Muscle of back (tissue), 13 donors: Measurements from ENCODE around the gene GMFB. TPM values are rescaled to one million over a fixed set of nuclear protein-coding genes. Genes with fewer than 3 reads are reported as not detected.

Source experiments
- DNase-seq, 3 donors: peaks; one replicate each; pipeline versions ENCODE4 v3.0.0 to v3.0.0-alpha.2; 2013
- long read RNA-seq, 9 donors: transcript quantifications; one replicate each; lab custom pipeline, GENCODE V29; 2026
- polyA plus RNA-seq, 10 donors: library from polyadenylated mRNA; unstranded; fragments of 120-200 nt; gene quantifications; one replicate each; pipeline ENCODE4 v1.2.1, GENCODE V29; 2013; ENCODE audit not compliant: insufficient read length in 10 of 10

The GMFB gene
- 10 to 100 TPM; 46.6 to 65.9 (median 60.5) TPM for polyA plus RNA-seq
- long read RNA-seq, donor 1, full-length matches to known transcripts: 3 of 8 reads
- long read RNA-seq, donor 1, partial matches to known transcripts: 0 of 8 reads
- long read RNA-seq, donor 1, other reads (novel, unspliced or antisense): 5 of 8 reads
- long read RNA-seq, donor 2, full-length matches to known transcripts: 7 of 12 reads
- long read RNA-seq, donor 2, partial matches to known transcripts: 0 of 12 reads
- long read RNA-seq, donor 2, other reads (novel, unspliced or antisense): 5 of 12 reads
- long read RNA-seq, donor 3: 0 reads
- long read RNA-seq, donor 4, full-length matches to known transcripts: 5 of 10 reads
- long read RNA-seq, donor 4, partial matches to known transcripts: 0 of 10 reads
- long read RNA-seq, donor 4, other reads (novel, unspliced or antisense): 5 of 10 reads
- long read RNA-seq, donor 5, full-length matches to known transcripts: 15 of 15 reads
- long read RNA-seq, donor 5, partial matches to known transcripts: 0 of 15 reads
- long read RNA-seq, donor 5, other reads (novel, unspliced or antisense): 0 of 15 reads
- long read RNA-seq, donor 6, full-length matches to known transcripts: 9 of 9 reads
- long read RNA-seq, donor 6, partial matches to known transcripts: 0 of 9 reads
- long read RNA-seq, donor 6, other reads (novel, unspliced or antisense): 0 of 9 reads
- long read RNA-seq, donor 7, full-length matches to known transcripts: 10 of 10 reads
- long read RNA-seq, donor 7, partial matches to known transcripts: 0 of 10 reads
- long read RNA-seq, donor 7, other reads (novel, unspliced or antisense): 0 of 10 reads
- long read RNA-seq, donor 8, full-length matches to known transcripts: 14 of 14 reads
- long read RNA-seq, donor 8, partial matches to known transcripts: 0 of 14 reads
- long read RNA-seq, donor 8, other reads (novel, unspliced or antisense): 0 of 14 reads
- long read RNA-seq, donor 9: 0 reads

DNA sequence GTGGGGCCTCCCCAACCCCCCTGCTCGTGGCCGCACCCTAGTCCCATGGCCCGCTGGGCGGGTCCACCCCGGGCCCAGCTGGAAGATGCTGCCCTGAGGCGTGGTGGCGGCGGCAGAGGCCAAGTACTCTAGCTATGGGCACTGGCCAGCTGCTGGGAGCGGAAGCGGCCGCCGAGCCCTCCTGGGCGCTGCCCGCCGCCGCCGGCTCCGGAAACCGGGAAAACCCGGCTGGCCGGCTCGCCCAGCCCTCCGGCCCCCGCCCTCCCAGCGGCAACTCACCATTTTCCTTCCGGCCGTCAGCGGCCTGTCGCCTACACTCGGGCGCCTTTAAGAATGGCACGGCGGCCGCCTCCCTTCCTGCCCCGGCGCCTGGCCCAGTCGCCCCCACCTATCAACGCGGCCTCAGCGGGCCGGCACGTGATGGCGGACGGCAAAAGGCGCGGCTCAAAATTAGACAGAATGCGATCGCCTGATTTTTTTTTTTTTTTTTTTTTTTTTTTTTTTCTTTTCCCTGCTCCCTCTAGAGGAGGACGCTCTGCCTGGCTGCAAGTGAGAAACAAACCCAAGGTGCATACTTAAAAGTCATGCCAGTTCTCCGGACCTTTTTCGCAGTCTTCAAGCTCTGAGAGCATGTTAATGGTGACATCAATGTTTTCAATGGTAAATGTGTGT, at the start of gene GMFB:
GMFB (minus strand) TSS at position 335 of the 672 bp plus-strand sequence; CDS start at position 282, 53 bp downstream.
- DNase-seq: peak; percentile 92 to 97 (median 94)

DNA sequence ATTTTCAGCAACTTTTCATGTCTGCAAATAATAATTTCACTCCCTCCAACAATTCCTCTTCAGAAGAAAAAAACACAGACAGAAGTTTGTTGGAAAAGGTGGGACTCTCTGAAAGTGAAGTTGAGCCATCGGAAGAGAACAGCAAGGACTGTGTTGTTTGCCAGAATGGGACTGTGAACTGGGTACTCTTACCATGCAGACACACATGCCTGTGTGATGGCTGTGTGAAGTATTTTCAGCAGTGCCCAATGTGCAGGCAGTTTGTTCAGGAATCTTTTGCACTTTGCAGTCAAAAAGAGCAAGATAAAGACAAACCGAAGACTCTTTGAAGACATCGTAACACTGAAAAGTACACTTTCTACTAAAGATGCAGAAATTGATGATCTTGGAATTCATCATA, 49.3 kb upstream of the GMFB start:
- no peak for DNase-seq

DNA sequence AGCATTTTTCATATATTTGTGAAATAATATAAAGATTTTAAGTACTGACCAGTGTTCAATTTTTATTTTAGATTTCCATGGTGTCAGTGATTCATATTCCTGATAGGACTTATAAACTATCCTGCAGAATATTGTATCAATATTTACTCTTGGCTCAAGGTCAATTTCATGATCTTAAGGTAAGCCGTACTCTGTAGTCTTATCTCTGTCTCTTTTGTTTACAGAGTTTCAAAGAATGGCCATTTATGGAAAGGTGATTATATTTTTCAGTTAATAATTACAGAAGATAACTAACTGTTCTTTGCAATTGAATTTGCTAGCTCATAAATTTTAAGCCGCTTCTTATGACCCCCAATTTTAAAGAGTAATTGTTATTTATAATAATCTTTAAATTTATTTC, 48.9 kb upstream of the GMFB start:
- DNase-seq: no peak

DNA sequence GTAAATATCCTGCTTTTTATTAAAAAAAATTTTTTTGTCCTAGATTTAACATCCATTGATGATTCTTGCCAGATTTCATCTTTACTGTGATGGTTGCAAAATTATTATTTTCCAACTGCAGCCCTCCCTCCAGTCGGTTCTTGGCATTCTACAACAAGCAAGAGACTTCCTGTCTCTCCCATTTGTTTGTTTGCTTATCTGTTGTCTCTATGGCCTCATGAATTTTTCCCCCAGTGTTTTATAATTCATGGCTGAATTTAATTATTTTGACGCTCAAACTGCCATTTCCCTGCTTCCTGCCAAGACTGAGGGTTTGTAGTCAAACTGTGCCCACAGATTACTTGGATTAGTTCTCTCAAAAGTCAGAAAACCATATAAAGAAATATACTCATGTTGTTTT, 46.9 kb upstream of the GMFB start:
- peak in 2 of 3 donors; percentile 10 to 42 for DNase-seq

DNA sequence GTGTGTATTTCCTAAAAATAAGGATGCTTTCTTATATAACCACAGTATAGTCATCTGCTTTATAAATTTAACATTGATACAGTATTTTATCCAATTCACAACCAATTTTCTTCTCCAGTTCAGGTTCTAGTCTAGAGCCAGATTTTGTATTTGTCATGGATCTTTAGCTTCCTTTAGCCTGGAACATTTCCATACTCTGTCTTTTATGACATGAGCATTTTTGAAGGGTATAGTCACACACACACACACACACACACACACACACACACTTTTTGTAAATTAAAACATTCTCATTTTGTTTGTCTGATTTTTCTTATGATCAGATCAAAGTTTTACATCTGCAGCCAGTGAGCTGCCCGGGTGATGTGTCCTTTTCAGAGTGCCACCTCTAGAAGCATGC, 46.3 kb upstream of the GMFB start:
- peak in 1 of 3 donors; percentile 14 for DNase-seq

DNA sequence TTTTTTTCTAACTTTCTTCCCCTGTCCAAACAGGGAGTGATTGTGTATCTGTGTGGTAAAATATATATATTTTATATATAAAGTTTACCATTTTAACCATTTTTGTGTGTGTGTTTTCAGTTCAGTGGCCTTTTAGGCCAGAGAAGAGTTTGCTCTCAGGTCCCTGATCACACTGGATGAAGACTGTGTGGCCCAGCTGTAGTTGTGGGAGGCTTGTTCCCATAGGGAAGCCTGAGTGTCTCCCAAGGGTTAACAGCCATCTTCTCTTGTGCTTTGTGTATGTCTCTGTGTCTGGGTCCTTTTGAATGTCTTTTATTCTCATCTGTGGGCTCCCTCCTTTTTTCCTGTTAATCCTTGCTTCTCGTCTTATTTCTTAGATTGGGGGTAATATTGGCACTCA, 44.3 kb upstream of the GMFB start:
- DNase-seq: no peak

DNA sequence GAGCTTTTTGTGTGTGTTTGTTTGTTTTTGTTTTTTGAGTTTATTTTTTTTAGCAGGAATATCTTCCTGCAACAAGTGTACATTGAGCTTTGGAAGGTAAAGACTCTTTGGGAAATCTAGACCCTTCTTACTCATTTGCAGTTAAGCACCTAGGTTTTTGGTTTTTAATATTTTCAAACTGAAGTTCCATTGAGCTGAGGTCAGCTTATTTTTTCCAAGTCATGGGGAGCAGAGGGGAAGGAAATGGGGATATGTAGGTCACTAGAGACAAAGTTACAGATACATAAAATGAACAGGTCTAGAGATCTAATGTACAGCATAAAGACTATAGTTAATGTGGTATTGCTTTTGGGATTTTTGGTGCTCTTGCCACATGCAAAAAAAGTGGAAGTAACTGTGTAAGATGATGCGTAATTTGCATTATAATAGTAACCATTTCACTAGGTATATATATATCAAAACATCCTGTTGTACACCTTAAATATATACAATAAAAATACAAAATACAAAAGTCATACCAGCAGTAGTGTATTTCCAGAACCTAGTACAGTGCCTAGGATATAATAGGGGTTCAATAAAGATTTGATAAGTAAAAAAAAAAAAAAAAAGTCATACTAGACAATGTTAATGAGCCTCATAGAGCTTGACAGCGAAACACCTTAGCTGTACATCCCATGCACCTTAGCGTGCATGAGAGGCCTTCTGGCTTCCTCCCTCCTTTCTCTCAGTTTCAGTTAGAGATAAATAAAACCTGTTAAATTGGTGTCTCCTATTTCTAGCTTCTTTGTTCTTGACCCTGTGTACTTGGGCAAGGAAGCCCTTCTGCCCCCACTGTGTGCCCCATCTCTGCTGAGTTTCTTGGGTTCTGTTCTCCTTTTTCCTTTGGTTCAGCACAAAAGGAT, 43.6 kb upstream of the GMFB start:
- no peak for DNase-seq

DNA sequence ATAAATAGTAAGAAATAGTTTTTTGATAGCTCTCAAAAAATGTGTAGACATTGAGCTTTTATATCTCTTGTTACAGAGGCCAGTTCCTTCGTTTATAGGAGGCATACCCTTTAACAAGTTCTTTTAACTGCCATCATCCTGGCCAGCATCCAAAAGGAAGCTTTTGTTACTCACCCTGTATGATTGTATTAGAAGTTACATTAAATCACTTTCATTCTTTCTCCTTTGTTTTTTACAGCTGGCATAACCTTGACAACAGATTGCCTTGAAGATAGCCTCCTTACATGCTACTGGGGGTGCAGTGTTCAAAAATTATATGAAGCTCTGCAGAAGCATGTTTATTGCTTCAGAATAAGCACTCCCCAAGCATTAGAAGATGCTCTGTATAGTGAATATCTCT, 41.0 kb upstream of the GMFB start:
- no peak for DNase-seq

DNA sequence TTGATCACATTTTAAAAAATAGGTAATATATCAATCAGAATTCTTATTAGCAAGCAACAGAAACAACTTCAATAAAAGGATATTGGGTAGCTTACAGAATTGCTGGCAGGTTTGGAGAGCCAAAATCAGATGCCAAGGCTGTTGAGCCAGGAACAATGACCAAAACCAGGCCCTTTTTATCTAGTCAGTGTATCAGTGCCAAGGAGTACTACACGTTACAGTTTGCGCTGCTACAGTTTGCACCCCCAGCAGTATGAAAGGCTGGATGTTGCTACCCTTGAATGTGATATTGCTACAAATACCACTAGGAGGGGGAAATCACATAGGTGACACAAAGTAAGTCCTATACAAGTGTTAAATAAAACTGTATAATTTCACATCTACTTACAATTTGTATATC, 40.2 kb upstream of the GMFB start:
- no peak for DNase-seq

DNA sequence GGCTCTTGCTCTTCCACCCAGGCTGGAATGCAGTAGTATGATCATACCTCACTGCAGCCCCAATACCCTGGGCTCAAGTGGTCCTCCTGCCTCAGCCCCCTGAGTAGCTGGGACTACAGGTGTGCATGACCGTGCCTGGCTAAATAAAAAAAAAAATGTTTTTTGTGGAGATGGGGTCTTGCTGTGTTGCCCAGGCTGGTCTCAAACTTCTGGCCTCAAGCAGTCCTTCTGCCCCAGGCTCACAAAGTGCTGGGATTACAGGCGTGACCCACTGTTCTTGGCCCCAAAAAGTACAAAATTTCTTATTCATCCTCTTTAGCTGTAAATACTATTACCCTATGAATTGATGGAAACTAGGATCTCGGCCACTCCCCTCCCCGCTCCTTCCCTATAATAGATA, 35.6 kb upstream of the GMFB start:
- no peak for DNase-seq

DNA sequence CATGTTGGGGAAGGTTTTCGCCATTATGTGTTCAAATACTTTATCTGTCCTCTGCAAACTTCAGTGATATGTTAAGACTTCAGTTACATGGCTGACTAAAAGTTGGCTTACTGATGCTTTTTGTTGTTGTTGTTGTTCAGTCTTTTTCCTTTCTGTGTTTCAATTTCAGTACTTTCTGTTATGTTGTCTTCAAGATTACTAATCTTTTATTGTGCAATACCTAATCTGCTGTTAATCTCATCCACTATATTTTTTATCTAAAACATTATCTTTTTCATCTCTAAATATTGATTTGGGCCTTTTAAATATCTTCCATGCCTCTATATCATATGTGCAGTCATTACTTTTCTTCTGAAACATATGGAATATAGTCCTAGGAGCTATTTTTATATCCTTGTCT, 27.9 kb upstream of the GMFB start:
- DNase-seq: no peak

DNA sequence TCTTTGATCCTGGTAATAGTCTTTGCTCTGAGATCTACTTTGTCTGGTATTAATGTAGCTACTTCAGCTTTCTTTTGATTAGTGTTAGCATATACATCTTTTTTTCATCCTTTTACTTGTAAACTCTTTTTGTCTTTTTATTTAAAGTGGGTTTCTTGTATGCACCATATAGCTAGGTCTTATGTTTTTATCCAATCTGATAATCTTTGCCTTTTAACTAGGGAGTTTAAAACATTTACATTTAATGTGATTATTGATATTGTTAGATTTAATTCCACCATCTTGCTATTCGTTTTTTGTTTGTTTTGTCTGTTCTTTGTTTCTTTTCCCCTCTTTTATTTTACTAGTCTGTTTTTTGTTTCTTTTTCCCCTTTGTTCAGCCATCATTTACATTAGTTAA, 26.9 kb upstream of the GMFB start:
- no peak for DNase-seq

DNA sequence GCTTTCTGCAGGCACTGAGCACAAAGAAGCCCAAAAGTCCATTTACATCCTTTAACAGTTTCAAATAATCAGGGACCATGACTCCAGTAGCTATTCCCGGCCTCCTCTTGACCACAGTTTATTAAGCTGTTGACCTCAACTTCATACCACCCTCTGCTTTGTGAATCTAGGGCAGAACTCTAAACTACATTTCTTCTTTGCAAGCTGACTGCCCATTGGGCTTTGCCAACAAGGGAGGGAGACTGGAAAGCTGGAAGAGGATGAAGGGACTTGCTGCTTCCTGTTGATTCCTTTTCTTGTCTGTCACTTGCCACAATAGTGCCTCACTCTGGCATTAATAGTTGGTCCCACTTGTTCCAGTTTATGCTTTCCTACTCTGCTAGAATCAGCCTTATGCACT, 23.6 kb upstream of the GMFB start:
- DNase-seq: no peak

DNA sequence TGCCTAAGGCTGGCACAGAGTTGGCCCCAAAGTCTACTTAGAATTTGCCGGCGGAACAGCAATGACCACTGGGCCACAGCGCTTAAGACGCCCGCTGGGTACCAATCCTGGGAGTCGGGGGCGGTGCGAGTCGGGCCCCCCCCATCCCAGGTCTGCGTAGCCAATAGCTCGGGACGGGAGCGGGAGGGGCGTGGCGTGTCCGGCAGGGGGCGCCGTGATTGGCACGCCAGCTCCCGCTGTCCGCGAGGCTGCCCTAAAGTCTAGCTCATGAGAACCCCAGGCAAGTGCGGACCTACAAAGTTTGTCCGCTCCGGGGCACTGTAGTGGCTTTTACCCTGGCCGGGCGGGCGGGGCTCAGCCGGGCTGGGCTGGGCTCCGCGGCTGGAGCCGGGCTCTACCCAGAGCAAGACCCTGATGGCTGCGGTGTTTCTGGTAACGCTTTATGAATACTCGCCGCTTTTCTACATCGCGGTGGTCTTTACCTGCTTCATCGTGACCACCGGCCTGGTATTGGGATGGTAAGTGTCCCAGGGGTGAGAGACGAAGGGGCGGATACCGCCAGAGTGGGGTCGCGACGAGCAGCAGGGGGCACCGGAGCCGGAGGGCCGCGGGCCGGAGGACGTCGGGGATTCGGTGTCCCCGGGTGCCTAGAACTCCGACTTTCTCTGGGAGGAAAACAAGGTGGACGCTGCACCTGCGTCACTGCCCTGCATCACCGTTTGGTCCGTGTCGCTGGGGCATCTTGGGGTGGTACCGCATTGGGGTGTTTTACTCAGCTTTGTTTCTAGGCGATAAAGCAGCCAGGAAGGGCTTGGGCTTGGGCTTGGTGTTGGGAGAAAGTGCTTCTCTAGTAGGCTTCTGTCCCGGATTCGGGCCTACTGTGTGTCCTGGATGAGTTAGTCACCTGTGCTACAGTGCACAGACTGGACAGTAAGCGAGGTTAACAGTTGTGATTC, 21.0 kb upstream of the GMFB start, which contains the start of gene CGRRF1:
CGRRF1 (plus strand) TSS at position 361 of the 956 bp plus-strand sequence; CDS start at position 415, 54 bp downstream.
- peak; percentile 98 to 99 (median 98) for DNase-seq

DNA sequence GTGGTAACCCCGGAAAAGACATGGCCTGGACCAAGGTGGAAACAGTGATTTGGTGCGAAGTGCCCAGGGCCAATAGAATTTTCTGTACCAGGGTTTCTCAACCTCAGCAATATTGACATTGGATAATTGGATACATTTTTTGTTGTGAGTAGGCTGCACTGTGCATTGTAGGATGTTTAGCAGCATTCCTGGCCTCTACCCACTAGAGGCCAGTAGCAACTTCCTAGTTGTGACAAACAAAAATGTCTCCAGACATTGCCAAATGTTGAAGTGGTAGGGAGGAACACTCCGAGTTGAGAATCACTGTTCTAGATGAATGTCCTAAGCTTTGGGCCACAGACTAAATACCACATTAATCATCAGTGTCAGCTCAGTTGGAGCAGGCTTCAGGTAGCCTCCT, 14.7 kb upstream of the GMFB start:
- no peak for DNase-seq

DNA sequence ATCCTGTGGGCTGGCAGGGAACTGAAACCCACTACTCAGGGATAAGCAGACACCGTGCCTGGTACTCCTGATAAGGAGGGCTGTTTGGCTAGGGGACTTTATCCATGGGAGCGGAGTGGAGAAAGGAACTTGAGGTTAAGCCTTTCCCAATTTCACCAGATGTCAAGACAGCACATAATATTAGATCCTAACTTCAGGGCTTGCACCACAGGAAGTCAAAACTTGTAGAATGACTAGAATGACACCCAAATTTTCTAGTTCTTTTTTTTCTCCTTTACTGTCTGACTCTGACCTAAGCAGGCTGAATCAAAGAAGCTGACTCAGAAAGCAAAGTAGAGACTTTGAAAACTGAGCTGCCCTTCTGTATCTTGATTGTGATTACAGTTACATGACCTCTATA, 13.8 kb upstream of the GMFB start:
- DNase-seq: no peak

DNA sequence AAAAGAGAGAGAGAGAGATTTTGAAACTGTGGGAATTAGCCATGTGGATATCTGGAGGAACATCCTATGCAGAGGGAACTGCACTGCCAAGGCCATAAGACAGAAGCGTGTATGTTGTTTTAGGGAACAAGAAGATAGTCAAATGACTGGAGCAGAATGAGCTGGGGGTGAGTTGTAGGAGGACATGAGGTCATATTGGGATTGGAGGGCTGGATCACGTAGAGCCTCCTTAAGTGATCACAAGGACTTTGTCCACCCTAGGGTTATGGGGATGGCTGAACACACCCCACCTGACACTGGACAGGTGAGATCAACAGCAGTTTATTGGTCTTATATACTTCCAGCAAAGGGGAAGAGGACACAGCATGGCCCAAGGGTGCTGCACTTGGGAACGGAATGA, 12.7 kb upstream of the GMFB start:
- DNase-seq: no peak

DNA sequence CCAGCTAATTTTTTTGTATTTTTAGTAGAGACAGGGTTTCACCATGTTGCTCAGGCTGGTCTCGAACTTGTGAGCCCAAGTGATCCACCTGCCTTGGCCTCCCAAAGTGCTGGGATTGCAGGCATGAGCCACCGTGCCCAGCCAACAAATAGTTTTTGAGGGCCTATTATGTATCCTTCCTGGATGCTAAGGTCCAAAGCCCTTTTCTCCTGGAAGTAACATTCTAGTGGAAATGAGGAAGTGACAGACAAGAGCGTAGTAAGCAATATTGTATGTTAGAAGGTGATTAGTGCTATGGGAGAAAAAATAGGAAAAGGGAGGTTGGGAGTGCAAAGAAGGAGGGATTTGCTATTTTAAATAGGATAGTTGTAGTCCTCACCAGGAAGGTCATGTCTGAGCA, 12.0 kb upstream of the GMFB start:
- no peak for DNase-seq

DNA sequence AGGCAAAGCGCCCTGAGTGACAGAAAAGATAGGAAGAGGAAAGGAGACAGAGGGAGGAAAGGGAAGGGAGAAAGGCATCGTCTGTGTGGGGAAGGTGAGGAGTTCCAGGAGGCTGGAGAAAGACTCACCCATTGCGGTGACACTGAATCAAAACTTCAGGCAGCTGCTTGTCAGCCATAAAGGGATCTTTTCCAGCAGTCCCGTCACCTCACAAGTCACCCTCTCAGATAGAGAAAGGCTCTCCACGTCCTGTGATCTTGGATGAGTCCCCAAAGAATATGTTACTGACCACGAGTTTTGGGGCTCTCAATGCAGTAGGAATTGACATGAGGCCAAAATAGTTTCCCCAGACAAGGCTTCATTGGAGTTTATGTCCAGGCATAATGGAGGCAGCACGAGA, 9.8 kb upstream of the GMFB start:
- DNase-seq: no peak

DNA sequence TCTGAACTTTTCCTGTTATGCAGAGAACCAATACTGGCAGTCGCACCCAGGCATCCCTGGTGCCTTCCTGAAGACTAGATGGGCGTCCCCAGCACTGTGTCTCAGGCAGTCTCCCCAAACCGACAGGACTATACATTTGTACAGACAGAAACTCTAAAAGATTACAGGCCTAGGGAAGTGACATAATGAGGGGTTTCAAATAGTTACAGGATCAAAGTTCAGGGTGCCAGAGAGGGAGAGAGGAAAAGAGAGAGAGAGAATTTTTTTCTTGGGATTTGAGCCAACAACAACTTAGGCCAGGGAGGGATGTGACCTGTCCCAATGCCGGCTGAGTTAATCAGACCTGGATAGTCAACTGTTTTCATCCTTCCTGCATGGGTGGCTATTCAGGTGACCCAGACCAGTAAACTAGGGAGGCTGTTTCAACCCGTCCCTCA, 9.3 kb upstream of the GMFB start:
- DNase-seq: no peak
